ENCODE data around the gene SGTB.

DNA sequence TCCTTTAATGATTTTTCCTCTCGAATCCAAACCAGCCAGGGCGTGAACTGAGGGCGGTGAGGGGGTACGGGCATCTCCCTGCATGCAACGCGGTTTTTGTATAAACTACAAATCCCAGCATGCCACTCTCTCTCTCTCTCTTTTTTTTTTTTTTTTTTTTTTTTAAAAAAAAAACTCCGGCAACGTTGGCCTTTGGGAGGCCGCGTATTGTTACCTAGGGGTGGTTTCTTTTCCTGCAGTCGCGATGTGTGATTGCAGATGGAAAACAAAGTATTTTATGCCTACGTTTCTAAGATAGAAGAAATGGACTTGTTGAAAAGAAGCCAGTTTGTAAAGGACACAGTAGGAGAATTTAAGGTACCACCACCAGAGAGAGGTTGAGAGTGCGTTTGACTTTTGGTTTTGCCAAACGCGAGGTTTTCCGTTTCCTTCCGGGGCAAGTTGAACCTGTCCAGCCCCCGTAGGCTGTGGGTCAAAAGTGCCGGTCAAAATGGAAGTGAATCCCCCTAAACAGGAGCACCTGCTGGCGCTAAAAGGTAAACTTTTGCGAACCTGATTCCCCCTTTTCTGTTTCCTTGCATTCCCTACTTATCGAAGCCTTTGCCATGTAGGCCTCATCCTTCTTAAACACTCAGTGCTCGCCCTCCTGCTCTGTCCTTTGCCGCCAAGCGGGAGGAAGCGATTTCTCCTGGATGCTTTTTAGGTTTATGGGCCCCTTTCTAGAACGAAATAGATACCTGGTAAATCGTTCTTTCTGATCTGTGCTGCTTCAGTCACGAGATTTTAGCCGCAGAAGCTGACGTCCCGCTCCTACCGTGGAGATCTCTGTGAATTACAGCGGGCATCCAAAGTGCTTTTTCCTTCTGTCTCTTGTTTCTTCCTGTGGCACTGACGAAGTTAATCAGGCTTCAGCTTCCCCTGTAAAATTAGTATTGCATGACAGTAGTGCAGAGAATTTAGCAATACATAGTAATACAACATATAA lies 97.0 kb downstream of the SGTB start, which contains the start of the genes SHLD3 and TRAPPC13:
- TF ChIP-seq, protein P1, sequence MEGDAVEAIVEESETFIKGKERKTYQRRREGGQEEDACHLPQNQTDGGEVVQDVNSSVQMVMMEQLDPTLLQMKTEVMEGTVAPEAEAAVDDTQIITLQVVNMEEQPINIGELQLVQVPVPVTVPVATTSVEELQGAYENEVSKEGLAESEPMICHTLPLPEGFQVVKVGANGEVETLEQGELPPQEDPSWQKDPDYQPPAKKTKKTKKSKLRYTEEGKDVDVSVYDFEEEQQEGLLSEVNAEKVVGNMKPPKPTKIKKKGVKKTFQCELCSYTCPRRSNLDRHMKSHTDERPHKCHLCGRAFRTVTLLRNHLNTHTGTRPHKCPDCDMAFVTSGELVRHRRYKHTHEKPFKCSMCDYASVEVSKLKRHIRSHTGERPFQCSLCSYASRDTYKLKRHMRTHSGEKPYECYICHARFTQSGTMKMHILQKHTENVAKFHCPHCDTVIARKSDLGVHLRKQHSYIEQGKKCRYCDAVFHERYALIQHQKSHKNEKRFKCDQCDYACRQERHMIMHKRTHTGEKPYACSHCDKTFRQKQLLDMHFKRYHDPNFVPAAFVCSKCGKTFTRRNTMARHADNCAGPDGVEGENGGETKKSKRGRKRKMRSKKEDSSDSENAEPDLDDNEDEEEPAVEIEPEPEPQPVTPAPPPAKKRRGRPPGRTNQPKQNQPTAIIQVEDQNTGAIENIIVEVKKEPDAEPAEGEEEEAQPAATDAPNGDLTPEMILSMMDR (IDR thresholded peaks at IDR 0.05) = no peak
- TF ChIP-seq POLR2AphosphoS5 (IDR thresholded peaks at IDR 0.05; ENCODE audit: insufficient read depth in 1 of 2, low read depth in 1 of 2) = peak in 1 of 2 donors; percentile 84
